Measurements from ENCODE around the gene C1QL1. TPM values are rescaled to one million over a fixed set of nuclear protein-coding genes. Genes with fewer than 3 reads are reported as not detected.

The C1QL1 gene
- total RNA-seq, 1 donor from 2014 or later, result 0.97 TPM

Small RNA genes lying within 50 kb of the gene (microRNA-seq; reads per million reads assigned to microRNA genes)
- gene MIR6783, result not detected

Other genes with a start within 250 kb of the C1QL1 start
- 1.00 TPM for gene ADAM11, start 209.3 kb downstream of the C1QL1 start, total RNA-seq
- gene GJC1, start 138.0 kb downstream of the C1QL1 start, total RNA-seq, result 32.0 TPM
- 10.3 TPM for gene HIGD1B, start 120.4 kb downstream of the C1QL1 start, total RNA-seq
- gene EFTUD2, start 68.9 kb downstream of the C1QL1 start, total RNA-seq, result 62.0 TPM
- gene GFAP, start 52.8 kb downstream of the C1QL1 start, total RNA-seq, result 7.0 TPM
- 0.13 TPM for gene KIF18B, start 20.5 kb downstream of the C1QL1 start, total RNA-seq
- gene DCAKD, start 83.3 kb upstream of the C1QL1 start, total RNA-seq, result 32.1 TPM
- 74.8 TPM for gene NMT1, start 93.0 kb upstream of the C1QL1 start, total RNA-seq
- 87.6 TPM for gene PLCD3, start 164.2 kb upstream of the C1QL1 start, total RNA-seq
- gene ACBD4, start 167.4 kb upstream of the C1QL1 start, total RNA-seq, result 6.4 TPM
- gene HEXIM1, start 180.2 kb upstream of the C1QL1 start, total RNA-seq, result 19.8 TPM
- 3.3 TPM for gene HEXIM2, start 193.6 kb upstream of the C1QL1 start, total RNA-seq